GM18526 (cell line): Measurements from ENCODE around the gene MAN2B2.

Source experiments
- POLR2A ChIP-seq: IDR thresholded peaks from 3 replicates; pipeline ENCODE4 v1.6.1; 2011; ENCODE audit not compliant: insufficient read length; ENCODE audit errors: extremely low read depth

Gene MAN2B2

GRCh38 chr4:6573986-6574746 lies 823 bp upstream of the MAN2B2 start:
- no peak for TF ChIP-seq POLR2A

- TF ChIP-seq POLR2A = no peak
Measured at GRCh38 chr4:6575503-6576240, 683 bp downstream of the MAN2B2 start.

GRCh38 chr4:6576512-6576911 lies 1.5 kb downstream of the MAN2B2 start:
- TF ChIP-seq POLR2A = no peak

- no peak for TF ChIP-seq POLR2A
Measured at GRCh38 chr4:6576932-6577331, 1.9 kb downstream of the MAN2B2 start.

- no peak for TF ChIP-seq POLR2A
Measured at GRCh38 chr4:6577409-6577808, 2.4 kb downstream of the MAN2B2 start.

GRCh38 chr4:6578221-6578620 lies 3.2 kb downstream of the MAN2B2 start:
- TF ChIP-seq POLR2A = no peak

GRCh38 chr4:6580353-6580752 lies 5.4 kb downstream of the MAN2B2 start:
- no peak for TF ChIP-seq POLR2A

GRCh38 chr4:6581566-6582121 lies 6.7 kb downstream of the MAN2B2 start:
- TF ChIP-seq POLR2A = no peak

- TF ChIP-seq POLR2A = no peak
Measured at GRCh38 chr4:6582889-6583490, 8.0 kb downstream of the MAN2B2 start.

DNA sequence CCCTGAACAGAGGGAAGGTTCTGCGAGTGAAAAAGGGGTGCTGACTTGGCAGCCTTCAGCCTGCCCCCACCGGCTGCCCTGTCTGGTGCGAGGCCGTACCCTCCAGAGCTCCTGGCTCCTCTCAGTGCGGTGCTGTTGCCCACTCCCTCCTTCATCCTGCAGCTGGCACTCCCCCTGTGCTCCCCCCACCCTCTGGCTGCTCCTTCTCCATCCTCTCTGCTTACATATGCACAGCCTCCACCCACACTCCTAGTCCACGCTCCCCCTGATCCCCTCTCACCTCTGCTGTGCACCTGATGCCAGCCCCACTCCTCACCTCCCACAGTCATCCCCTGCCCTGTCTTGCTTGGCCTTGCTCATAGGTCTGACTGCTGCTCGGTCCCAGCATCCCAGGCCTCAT lies 9.9 kb downstream of the MAN2B2 start:
- no peak for TF ChIP-seq POLR2A

GRCh38 chr4:6586715-6587325 lies 11.8 kb downstream of the MAN2B2 start:
- TF ChIP-seq POLR2A = no peak

- TF ChIP-seq POLR2A = no peak
Measured at GRCh38 chr4:6589444-6589843, 14.5 kb downstream of the MAN2B2 start.

GRCh38 chr4:6591313-6591712 lies 16.3 kb downstream of the MAN2B2 start:
- TF ChIP-seq POLR2A = no peak

GRCh38 chr4:6591781-6592180 lies 16.8 kb downstream of the MAN2B2 start:
- no peak for TF ChIP-seq POLR2A

DNA sequence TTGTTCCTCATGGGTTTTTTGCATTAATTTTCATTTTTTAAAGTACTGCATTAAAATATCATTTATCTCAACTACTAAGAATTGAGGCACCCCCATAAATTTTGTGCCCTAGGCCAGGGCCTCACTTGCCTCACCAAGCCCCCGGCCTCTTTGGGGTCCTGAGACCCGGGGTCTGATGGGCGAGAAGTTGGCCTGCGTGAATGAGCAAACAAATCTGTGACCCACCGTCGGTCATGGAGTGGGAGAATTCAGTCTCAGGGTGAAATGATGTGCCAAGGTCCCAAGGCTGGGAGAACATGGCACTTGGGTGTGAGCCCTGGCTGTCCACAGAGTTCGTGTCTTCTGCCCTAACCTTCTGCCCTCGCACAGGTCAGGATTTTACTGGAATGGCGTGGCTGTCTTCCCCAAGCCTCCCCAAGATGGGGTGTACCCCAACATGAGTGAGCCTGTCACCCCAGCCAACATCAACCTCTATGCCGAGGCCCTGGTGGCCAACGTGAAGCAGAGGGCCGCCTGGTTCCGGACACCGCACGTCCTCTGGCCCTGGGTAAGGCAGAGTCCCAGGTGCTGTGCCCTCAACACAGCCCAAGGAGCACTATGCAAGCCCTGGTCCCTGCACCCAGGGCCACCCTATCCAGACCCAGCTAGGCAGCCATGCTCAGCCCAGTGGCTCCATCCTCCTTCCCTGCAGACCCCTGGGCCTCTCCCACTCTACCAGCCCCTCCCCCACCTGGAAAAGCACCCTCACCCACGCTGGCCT lies 18.0 kb downstream of the MAN2B2 start:
- no peak for TF ChIP-seq POLR2A
